ENCODE measurements around the gene SBK1.
A peak's percentile ranks its signal among the peaks of the same experiment; 100 is the strongest.
"Not testable (repeated sequence)": the region's sequence is repeated elsewhere in the genome, so short reads cannot be mapped to it uniquely, and the experiment has no call there.

Gene SBK1

GRCh38 chr16:28321700-28322411, 29.5 kb downstream of the SBK1 start:
- H3K4me1 Mint-ChIP-seq (ENCODE audit: low read depth), result peaks cover 10% of the 10 kb centered on the region
- peak; percentile 72 for DNase-seq
- H3K9me3 Mint-ChIP-seq, result no peaks in the 10 kb centered on the region
- no peak overlapping the region for H3K27ac Mint-ChIP-seq
- no peaks in the 10 kb centered on the region for H3K27me3 Mint-ChIP-seq
- H3K4me3 Mint-ChIP-seq, result no peak overlapping the region
- peaks cover 6% of the 10 kb centered on the region for H3K36me3 Mint-ChIP-seq (ENCODE audit: low read depth)

DNA sequence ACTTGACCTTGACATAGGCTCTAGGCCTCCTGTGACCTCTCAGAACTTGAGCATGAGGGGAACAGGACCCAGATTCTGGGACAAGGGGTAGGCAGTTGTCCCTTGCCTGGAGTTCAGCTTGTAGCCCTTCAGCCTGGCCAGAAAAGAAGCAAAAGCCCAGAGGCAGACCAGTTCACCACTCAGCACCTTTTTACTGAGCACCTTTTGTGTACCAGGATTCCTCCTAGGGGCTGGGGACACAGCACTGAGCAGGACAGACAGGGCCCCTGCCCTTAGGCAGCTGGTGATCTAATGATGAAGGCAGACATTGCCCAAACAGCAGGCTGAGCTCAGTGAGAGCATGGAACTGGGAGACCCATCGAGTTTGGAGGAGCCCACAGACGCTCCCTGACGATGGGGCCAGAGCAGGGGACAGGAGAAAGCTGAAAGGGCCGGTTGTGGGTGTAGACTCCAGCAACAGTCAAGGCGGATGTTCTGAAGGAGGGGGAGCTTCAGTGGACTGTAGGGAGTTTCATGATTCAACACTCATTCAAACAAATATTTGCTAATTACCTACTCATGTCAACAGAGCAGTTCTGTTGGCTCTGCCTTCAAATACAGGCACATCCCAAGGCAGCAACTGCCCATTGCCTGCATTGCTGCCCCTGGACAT, 32.0 kb downstream of the SBK1 start:
- H3K9me3 Mint-ChIP-seq, result no peaks in the 10 kb centered on the region
- H3K4me1 Mint-ChIP-seq (ENCODE audit: low read depth), result peaks cover 4% of the 10 kb centered on the region
- peak; percentile 16 for DNase-seq
- no peak overlapping the region for H3K4me3 Mint-ChIP-seq
- no peaks in the 10 kb centered on the region for H3K27me3 Mint-ChIP-seq
- peak overlapping the region; percentile 53 for H3K27ac Mint-ChIP-seq
- H3K36me3 Mint-ChIP-seq (ENCODE audit: low read depth), result peaks cover 2% of the 10 kb centered on the region

GRCh38 chr16:28324887-28325279, 32.6 kb downstream of the SBK1 start:
- peaks cover 4% of the 10 kb centered on the region for H3K4me1 Mint-ChIP-seq (ENCODE audit: low read depth)
- no peaks in the 10 kb centered on the region for H3K27me3 Mint-ChIP-seq
- H3K4me3 Mint-ChIP-seq, result no peak overlapping the region
- no peak for DNase-seq
- H3K36me3 Mint-ChIP-seq (ENCODE audit: low read depth), result no peaks in the 10 kb centered on the region
- no peak overlapping the region for H3K27ac Mint-ChIP-seq
- H3K9me3 Mint-ChIP-seq, result no peaks in the 10 kb centered on the region

DNA sequence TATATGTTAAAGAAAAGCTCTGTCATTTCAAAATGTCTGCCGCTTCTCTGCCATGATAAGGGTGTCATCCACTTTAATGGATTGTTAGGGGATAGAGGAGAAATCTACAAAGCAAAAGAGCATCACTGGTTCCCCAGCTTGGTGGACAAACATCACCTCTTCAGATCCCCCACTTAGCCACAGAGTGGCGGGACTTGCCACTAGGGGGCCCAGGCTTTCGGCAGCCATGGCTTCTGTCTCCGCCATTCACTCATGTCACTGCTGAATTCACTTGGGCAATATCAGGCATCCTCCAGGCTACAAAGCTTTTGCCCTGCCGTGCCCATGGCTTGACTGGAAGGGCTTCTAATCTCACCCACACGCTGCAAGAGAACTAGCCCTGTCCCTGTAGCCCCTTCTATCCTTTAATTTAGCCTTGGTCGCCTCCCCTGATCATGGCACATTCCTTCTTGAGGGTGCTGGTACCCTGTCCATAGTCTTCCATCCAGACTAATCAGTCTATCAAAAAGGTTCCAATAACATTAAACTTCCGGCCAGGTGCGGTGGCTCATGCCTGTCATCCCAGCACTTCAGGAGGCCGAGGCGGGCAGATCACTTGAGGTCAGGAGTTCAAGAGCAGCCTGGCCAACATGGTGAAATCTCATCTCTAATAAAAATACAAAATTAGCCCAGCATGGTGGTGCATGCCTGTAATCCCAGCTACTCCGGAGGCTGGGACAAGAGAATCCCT, 34.7 kb downstream of the SBK1 start:
- H3K27me3 Mint-ChIP-seq, result no peaks in the 10 kb centered on the region
- no peak overlapping the region for H3K27ac Mint-ChIP-seq
- H3K4me1 Mint-ChIP-seq (ENCODE audit: low read depth), result peaks cover 4% of the 10 kb centered on the region
- no peak overlapping the region for H3K4me3 Mint-ChIP-seq
- H3K36me3 Mint-ChIP-seq (ENCODE audit: low read depth), result no peaks in the 10 kb centered on the region
- DNase-seq, result peak; percentile 78
- no peaks in the 10 kb centered on the region for H3K9me3 Mint-ChIP-seq

- not testable (repeated sequence) for H3K27me3 Mint-ChIP-seq; H3K27ac Mint-ChIP-seq; H3K36me3 Mint-ChIP-seq (ENCODE audit: low read depth); DNase-seq; H3K4me3 Mint-ChIP-seq; H3K4me1 Mint-ChIP-seq (ENCODE audit: low read depth); H3K9me3 Mint-ChIP-seq
Observed at GRCh38 chr16:28330232-28330631, 37.9 kb downstream of the SBK1 start.

- not testable (repeated sequence) for DNase-seq; H3K9me3 Mint-ChIP-seq; H3K4me1 Mint-ChIP-seq (ENCODE audit: low read depth); H3K27me3 Mint-ChIP-seq; H3K36me3 Mint-ChIP-seq (ENCODE audit: low read depth); H3K27ac Mint-ChIP-seq; H3K4me3 Mint-ChIP-seq
Observed at GRCh38 chr16:28330981-28331380, 38.7 kb downstream of the SBK1 start.

- H3K36me3 Mint-ChIP-seq (ENCODE audit: low read depth); H3K27ac Mint-ChIP-seq; H3K4me3 Mint-ChIP-seq; DNase-seq; H3K27me3 Mint-ChIP-seq; H3K9me3 Mint-ChIP-seq; H3K4me1 Mint-ChIP-seq (ENCODE audit: low read depth): not testable (repeated sequence)
Observed at GRCh38 chr16:28332632-28333031, 40.3 kb downstream of the SBK1 start.

GRCh38 chr16:28335678-28336077, 43.4 kb downstream of the SBK1 start:
- H3K4me1 Mint-ChIP-seq (ENCODE audit: low read depth); H3K9me3 Mint-ChIP-seq; H3K27ac Mint-ChIP-seq; H3K36me3 Mint-ChIP-seq (ENCODE audit: low read depth); H3K4me3 Mint-ChIP-seq; DNase-seq; H3K27me3 Mint-ChIP-seq: not testable (repeated sequence)

- H3K36me3 Mint-ChIP-seq (ENCODE audit: low read depth); H3K27ac Mint-ChIP-seq; DNase-seq; H3K4me3 Mint-ChIP-seq; H3K4me1 Mint-ChIP-seq (ENCODE audit: low read depth); H3K9me3 Mint-ChIP-seq; H3K27me3 Mint-ChIP-seq: not testable (repeated sequence)
Observed at GRCh38 chr16:28336940-28337710, 44.8 kb downstream of the SBK1 start.

- H3K36me3 Mint-ChIP-seq (ENCODE audit: low read depth); H3K4me1 Mint-ChIP-seq (ENCODE audit: low read depth): not testable (repeated sequence)
Observed at GRCh38 chr16:28338230-28338629, 45.9 kb downstream of the SBK1 start.

DNA sequence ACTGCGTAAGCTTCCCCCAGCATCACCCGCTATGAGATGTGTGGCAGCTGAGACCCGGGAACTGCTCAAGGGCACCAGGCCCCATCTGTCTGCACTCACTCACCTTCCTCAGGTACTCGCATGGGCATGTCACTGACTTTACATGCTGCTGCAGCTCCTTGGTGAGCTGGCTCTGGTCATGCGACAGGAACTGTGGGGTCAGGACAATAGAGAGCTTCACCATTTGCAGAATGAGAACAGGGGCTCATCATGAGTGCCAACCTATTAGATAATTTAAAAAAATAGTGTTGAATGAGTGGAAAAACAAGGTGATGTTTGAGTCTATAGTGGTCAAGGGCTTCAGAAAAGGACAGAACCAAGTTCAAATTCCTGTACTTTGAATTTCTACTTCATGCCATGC, 70.3 kb downstream of the SBK1 start:
- H3K27ac Mint-ChIP-seq; DNase-seq; H3K4me1 Mint-ChIP-seq (ENCODE audit: low read depth); H3K9me3 Mint-ChIP-seq; H3K4me3 Mint-ChIP-seq; H3K36me3 Mint-ChIP-seq (ENCODE audit: low read depth); H3K27me3 Mint-ChIP-seq: not testable (repeated sequence)

More at GRCh38 chr16:28338230-28338629, 45.9 kb downstream of the SBK1 start:
- not testable (repeated sequence) for H3K27me3 Mint-ChIP-seq, H3K4me3 Mint-ChIP-seq, DNase-seq, H3K27ac Mint-ChIP-seq, H3K9me3 Mint-ChIP-seq

- H3K9me3 Mint-ChIP-seq; DNase-seq; H3K4me3 Mint-ChIP-seq; H3K4me1 Mint-ChIP-seq (ENCODE audit: low read depth); H3K27ac Mint-ChIP-seq; H3K27me3 Mint-ChIP-seq; H3K36me3 Mint-ChIP-seq (ENCODE audit: low read depth): not testable (repeated sequence)
Observed at GRCh38 chr16:28363408-28363807, 71.1 kb downstream of the SBK1 start, which contains the start of gene NPIPB6. Gene NPIPB6, minus strand, starts transcription at chr16:28363508. Its CDS starts 686 bp downstream, at chr16:28362822.

GRCh38 chr16:28364268-28365173, 72.2 kb downstream of the SBK1 start:
- peak; percentile 61 for DNase-seq
- not testable (repeated sequence) for H3K27ac Mint-ChIP-seq; H3K4me1 Mint-ChIP-seq (ENCODE audit: low read depth); H3K36me3 Mint-ChIP-seq (ENCODE audit: low read depth); H3K27me3 Mint-ChIP-seq; H3K4me3 Mint-ChIP-seq; H3K9me3 Mint-ChIP-seq

DNA sequence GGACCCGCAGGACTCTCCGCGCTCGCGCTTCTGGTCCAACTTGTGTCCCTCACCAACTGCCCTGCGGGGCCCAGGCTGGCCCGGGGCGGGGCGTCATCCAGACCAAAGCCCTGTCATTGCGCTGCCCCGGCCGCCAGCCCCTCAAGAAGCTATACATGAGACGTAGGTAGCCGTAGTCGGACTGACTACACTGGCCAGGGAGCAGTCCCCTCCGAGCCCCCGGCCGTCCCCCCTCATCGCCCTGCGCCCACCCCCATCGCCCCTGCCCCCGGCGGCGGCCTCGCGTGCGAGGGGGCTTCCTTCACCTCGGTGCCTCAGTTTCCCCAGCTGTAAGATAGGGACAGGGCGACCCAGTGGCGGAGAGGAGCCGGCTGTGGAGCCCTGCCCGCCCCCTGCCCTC, 75.6 kb downstream of the SBK1 start:
- H3K36me3 Mint-ChIP-seq (ENCODE audit: low read depth); DNase-seq; H3K27ac Mint-ChIP-seq; H3K4me1 Mint-ChIP-seq (ENCODE audit: low read depth); H3K4me3 Mint-ChIP-seq; H3K27me3 Mint-ChIP-seq; H3K9me3 Mint-ChIP-seq: not testable (repeated sequence)
